RWPE2 (cell line): ENCODE results near the gene FGD5.

Source experiments
- ATAC-seq: fragments of 200-7000 bp; cut with Tn5 transposase; 3 replicates; pipeline ENCODE4 v1.9.1; 2021; ENCODE audit warnings: low read depth
- DNase-seq: peaks from one replicate; pipeline ENCODE4 v3.0.0-alpha.2; 2020; ENCODE audit warnings: low spot score
- H3K27ac ChIP-seq: fragments of 450-650 bp; 2 replicates; pipeline ENCODE4 v1.5.1; 2017; ENCODE audit warnings: mild to moderate bottlenecking; ENCODE audit not compliant: poor library complexity, severe bottlenecking
- H3K27me3 ChIP-seq: fragments of 250-450 bp; sonication (Bioruptor Pico); 2 replicates; pipeline ENCODE4 v1.5.1; 2021; ENCODE audit warnings: mild to moderate bottlenecking, moderate library complexity; ENCODE audit not compliant: insufficient read depth, poor library complexity, severe bottlenecking
- H3K36me3 ChIP-seq: fragments of 250-450 bp; sonication (Bioruptor Pico); 2 replicates; pipeline ENCODE4 v1.5.1; 2020; ENCODE audit warnings: low read depth, mild to moderate bottlenecking, moderate library complexity
- H3K4me1 ChIP-seq: fragments of 250-450 bp; sonication (Bioruptor Pico); 2 replicates; pipeline ENCODE4 v1.5.1; 2021; ENCODE audit warnings: mild to moderate bottlenecking, moderate library complexity; ENCODE audit not compliant: insufficient read depth, poor library complexity, severe bottlenecking
- H3K4me3 ChIP-seq: fragments of 250-450 bp; sonication (Bioruptor Pico); 2 replicates; pipeline ENCODE4 v1.5.1; 2021; ENCODE audit warnings: mild to moderate bottlenecking, moderate library complexity; ENCODE audit not compliant: severe bottlenecking
- H3K9me3 ChIP-seq: fragments of 250-450 bp; sonication (Bioruptor Pico); 2 replicates; pipeline ENCODE4 v1.5.1; 2021; ENCODE audit warnings: mild to moderate bottlenecking, moderate library complexity; ENCODE audit not compliant: severe bottlenecking
- CTCF ChIP-seq: fragments of 450-650 bp; IDR thresholded peaks from one replicate; pipeline ENCODE4 v1.5.1; 2017; ENCODE audit warnings: mild to moderate bottlenecking, moderate library complexity; ENCODE audit not compliant: poor library complexity, severe bottlenecking

The FGD5 gene

GRCh38 chr3:14857506-14857905, 38.7 kb downstream of the FGD5 start:
- no peak for ATAC-seq
- no peak for TF ChIP-seq CTCF

GRCh38 chr3:14858105-14858504, 39.3 kb downstream of the FGD5 start:
- Histone ChIP-seq H3K27me3 (peaks cover 2% of the 10 kb centered on the region), H3K27ac (no peak overlapping the region), H3K36me3 (no peaks in the 10 kb centered on the region), H3K9me3 (no peaks in the 10 kb centered on the region), H3K4me1 (no peaks in the 10 kb centered on the region), H3K4me3 (no peak overlapping the region)
- ATAC-seq (no peak), DNase-seq (no peak)
- TF ChIP-seq CTCF, result no peak

More at GRCh38 chr3:14857506-14857905, 38.7 kb downstream of the FGD5 start:
- no peak overlapping the region for H3K27ac ChIP-seq
- DNase-seq, result no peak
- no peaks in the 10 kb centered on the region for H3K36me3 ChIP-seq
- no peaks in the 10 kb centered on the region for H3K4me1 ChIP-seq
- no peak overlapping the region for H3K4me3 ChIP-seq
- H3K9me3 ChIP-seq, result no peaks in the 10 kb centered on the region
- H3K27me3 ChIP-seq, result peaks cover 2% of the 10 kb centered on the region

GRCh38 chr3:14859880-14860279, 41.1 kb downstream of the FGD5 start:
- DNase-seq (no peak), ATAC-seq (no peak)
- no peak for TF ChIP-seq CTCF
- Histone ChIP-seq H3K4me3 (no peak overlapping the region), H3K4me1 (no peaks in the 10 kb centered on the region), H3K27me3 (peaks cover under 1% of the 10 kb centered on the region), H3K36me3 (no peaks in the 10 kb centered on the region), H3K27ac (no peak overlapping the region), H3K9me3 (no peaks in the 10 kb centered on the region)

GRCh38 chr3:14861031-14861430, 42.3 kb downstream of the FGD5 start:
- no peaks in the 10 kb centered on the region for H3K9me3 ChIP-seq
- ATAC-seq (no peak), DNase-seq (no peak)
- H3K27ac ChIP-seq, result no peak overlapping the region
- no peak for TF ChIP-seq CTCF
- H3K27me3 ChIP-seq, result no peaks in the 10 kb centered on the region
- no peaks in the 10 kb centered on the region for H3K4me1 ChIP-seq
- no peaks in the 10 kb centered on the region for H3K36me3 ChIP-seq
- H3K4me3 ChIP-seq, result no peak overlapping the region

- Histone ChIP-seq H3K27ac (no peak overlapping the region), H3K9me3 (no peaks in the 10 kb centered on the region), H3K4me3 (no peak overlapping the region), H3K36me3 (no peaks in the 10 kb centered on the region), H3K4me1 (no peaks in the 10 kb centered on the region), H3K27me3 (no peaks in the 10 kb centered on the region)
- no peak for ATAC-seq
- TF ChIP-seq CTCF, result no peak
- no peak for DNase-seq
Observed at GRCh38 chr3:14861446-14862302, 42.9 kb downstream of the FGD5 start.
